Stimulated activated CD4-positive, alpha-beta T cell treated with anti-CD3 and anti-CD28 coated beads, Interleukin-4, amount 100 ng/mL, for 4 hours (primary cell): ENCODE measurements around the gene RXFP3.

Experiments
- DNase-seq, 2 experiments: peaks; one replicate each; pipeline ENCODE4 v3.0.0-alpha.2; 2020

Gene RXFP3

DNA sequence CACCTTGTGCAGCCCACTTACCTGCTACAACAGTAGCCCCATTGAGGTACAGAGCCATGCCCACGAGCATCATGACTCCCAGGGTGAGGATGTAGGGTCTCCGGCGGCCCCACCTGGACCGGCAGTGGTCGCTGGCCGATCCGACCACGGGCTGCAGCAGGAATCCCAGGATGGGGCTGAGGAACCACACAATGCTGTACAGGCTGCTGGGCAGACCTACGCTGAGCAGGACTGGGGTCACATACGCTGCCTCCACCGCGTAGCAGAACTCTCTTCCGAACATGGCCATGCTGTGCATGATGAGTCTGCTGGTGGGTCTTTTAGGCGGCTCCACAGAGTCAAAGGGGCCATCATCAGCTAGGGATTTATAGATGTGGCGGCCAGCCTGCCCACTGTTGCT is 48.0 kb downstream of the RXFP3 start:
- no peak for DNase-seq

DNA sequence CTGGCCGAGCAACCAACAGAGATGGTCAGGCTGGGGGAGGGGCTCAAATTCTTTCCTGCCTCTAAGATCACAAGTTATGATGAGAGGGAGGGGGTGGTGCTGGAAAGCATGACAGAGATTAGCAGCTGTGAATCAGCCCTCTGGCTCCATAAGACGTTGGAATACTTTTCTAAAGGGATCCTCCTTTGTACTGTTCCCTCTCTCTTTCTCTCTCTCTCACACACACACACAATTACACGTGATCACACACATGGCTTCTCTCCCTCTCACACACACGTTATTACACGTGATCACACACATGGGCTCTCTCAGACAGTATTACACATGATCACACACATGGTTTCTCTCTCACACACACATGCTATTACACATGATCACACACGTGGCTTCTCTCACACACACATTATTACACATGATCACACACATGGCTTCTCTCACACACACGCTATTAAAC is 48.5 kb downstream of the RXFP3 start, which contains the start of gene SLC45A2:
Gene SLC45A2 (minus strand): TSS at position 23 of the 454 bp plus-strand sequence. CDS start 110 bp downstream, outside the sequence.
- no peak for DNase-seq

DNA sequence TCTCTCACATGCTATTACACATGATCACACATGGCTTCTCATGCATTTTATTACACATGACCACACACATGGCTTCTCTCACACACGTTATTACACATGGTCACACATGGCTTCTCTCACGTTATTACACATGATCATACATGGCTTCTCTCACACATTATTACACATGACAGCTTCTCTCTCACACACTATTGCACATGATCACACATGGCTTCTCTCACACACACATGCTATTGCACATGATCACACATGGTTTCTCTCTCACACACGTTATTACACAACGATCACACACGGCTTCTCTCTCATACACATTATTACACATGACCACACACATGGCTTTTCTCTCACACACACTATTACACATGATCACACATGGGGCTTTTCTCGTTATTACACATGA is 49.3 kb downstream of the RXFP3 start:
- DNase-seq, result no peak
